H1 (cell line): Measurements from ENCODE around the gene SATB2. TPM values are rescaled to one million over a fixed set of nuclear protein-coding genes. Genes with fewer than 3 reads are reported as not detected.

Source experiments
- CTCF ChIA-PET: fragments of 300-600 bp; sonication (Branson Sonifier 250); formaldehyde crosslinking; loops from one replicate; lab custom pipeline; 2021; ENCODE audit not compliant: partially characterized antibody; lab: Charles Lee
- POLR2A ChIA-PET: fragments of 300-600 bp; sonication (Branson Sonifier 250); formaldehyde crosslinking; loops from one replicate; lab custom pipeline; 2021; ENCODE audit warnings: inconsistent platforms; ENCODE audit not compliant: partially characterized antibody; lab: Charles Lee
- DNase-seq, 2 experiments: peaks; one replicate each; pipeline versions ENCODE4 v3.0.0 to v3.0.0-alpha.2; 2010 to 2022; ENCODE audit warnings: low spot score in 2 of 2, low read depth in 1 of 2, mixed read lengths in 1 of 2
- FAIRE-seq: peaks from 2 replicates; lab custom pipeline; 2011; peaks lifted over from hg19 to GRCh38; lab: Jason Lieb, UNC
- H2AFZ ChIP-seq: 2 replicates; pipeline ENCODE4 v1.8.1; 2012; ENCODE audit warnings: low read length, inconsistent platforms
- H2AK5ac ChIP-seq: 2 replicates; pipeline ENCODE4 v1.6.1; 2013; ENCODE audit warnings: low read depth, low read length
- H2BK120ac ChIP-seq: replicated peaks from 2 replicates; pipeline ENCODE3; 2013; ENCODE audit warnings: low read depth, low read length, inconsistent platforms
- H2BK12ac ChIP-seq: 2 replicates; pipeline ENCODE4 v1.6.1; 2013; ENCODE audit warnings: low read depth, low read length
- H2BK15ac ChIP-seq: 2 replicates; pipeline ENCODE4 v1.6.1; 2013; ENCODE audit warnings: low read length
- H2BK20ac ChIP-seq: 2 replicates; pipeline ENCODE4 v1.6.1; 2013; ENCODE audit warnings: low read length
- H2BK5ac ChIP-seq: 2 replicates; pipeline ENCODE4 v1.6.1; 2013; ENCODE audit warnings: low read depth, low read length
- H3K14ac ChIP-seq: 2 replicates; pipeline ENCODE4 v1.6.1; 2013; ENCODE audit warnings: inconsistent platforms; ENCODE audit not compliant: insufficient read length
- H3K18ac ChIP-seq: 2 replicates; pipeline ENCODE4 v1.6.1; 2013; ENCODE audit warnings: low read length; ENCODE audit errors: extremely low read depth
- H3K23ac ChIP-seq: 2 replicates; pipeline ENCODE4 v1.6.1; 2013; ENCODE audit warnings: inconsistent platforms; ENCODE audit not compliant: insufficient read length
- H3K23me2 ChIP-seq: 2 replicates; pipeline ENCODE4 v1.6.1; 2013; ENCODE audit warnings: low read depth, low read length
- H3K27ac ChIP-seq: 2 replicates; pipeline ENCODE4 v1.6.1; 2011; ENCODE audit warnings: low read depth, low read length, inconsistent platforms
- H3K27me3 ChIP-seq, 4 experiments: replicated peaks in 1 of 4; 1 replicate in 1 of 4; 2 replicates in 3 of 4; pipeline versions ENCODE4 v1.6.1 to v1.8.1; 2011 to 2013; ENCODE audit warnings: low read length in 3 of 4, mild to moderate bottlenecking in 3 of 4, inconsistent platforms in 2 of 4, mixed read lengths in 2 of 4, moderate library complexity in 1 of 4; ENCODE audit not compliant: control insufficient read depth in 3 of 4, insufficient read depth in 3 of 4; ENCODE audit errors: extremely low read depth in 1 of 4
- H3K36me3 ChIP-seq, 4 experiments: 2 replicates each; pipeline versions ENCODE4 v1.6.1 to v1.8.1; 2011 to 2013; ENCODE audit warnings: mild to moderate bottlenecking in 4 of 4, low read length in 3 of 4, moderate library complexity in 2 of 4, control low read depth in 1 of 4, inconsistent platforms in 1 of 4; ENCODE audit not compliant: insufficient read depth in 4 of 4, control insufficient read depth in 2 of 4
- H3K4ac ChIP-seq: replicated peaks from 2 replicates; pipeline ENCODE3; 2013; ENCODE audit warnings: low read length, low read depth, mixed read lengths, inconsistent platforms; ENCODE audit not compliant: insufficient read length
- H3K4me1 ChIP-seq, 4 experiments: replicated peaks in 1 of 4; 1 replicate in 1 of 4; 2 replicates in 3 of 4; pipeline versions ENCODE4 v1.6.1 to v1.8.1; 2011 to 2013; ENCODE audit warnings: low read length in 3 of 4, inconsistent platforms in 2 of 4, mixed read lengths in 1 of 4; ENCODE audit not compliant: insufficient read depth in 4 of 4, control insufficient read depth in 3 of 4
- H3K4me2 ChIP-seq, 2 experiments: 2 replicates each; pipeline versions ENCODE4 v1.6.1 to v1.8.1; 2011 to 2013; ENCODE audit warnings: low read depth in 2 of 2, low read length in 2 of 2, control low read depth in 1 of 2, inconsistent platforms in 1 of 2, mild to moderate bottlenecking in 1 of 2; ENCODE audit not compliant: insufficient read depth in 1 of 2
- H3K4me3 ChIP-seq, 4 experiments: fragments of 200-600, 300-600 bp in 1 of 4; sonication (generic), shearing (Covaris generic), sonication (Bioruptor Twin) in 1 of 4; 2 replicates each; pipeline versions ENCODE4 v1.5.1 to v1.8.1; 2011 to 2016; ENCODE audit warnings: low read length in 4 of 4, low read depth in 3 of 4, control low read depth in 2 of 4, inconsistent platforms in 2 of 4, mild to moderate bottlenecking in 2 of 4, mixed read lengths in 1 of 4, moderate library complexity in 1 of 4; ENCODE audit not compliant: insufficient read depth in 2 of 4; ENCODE audit errors: extremely low read depth in 1 of 4
- H3K56ac ChIP-seq: replicated peaks from 2 replicates; pipeline ENCODE3; 2013; ENCODE audit warnings: low read depth, mild to moderate bottlenecking, mixed read lengths, low read length, inconsistent platforms; ENCODE audit not compliant: insufficient read length
- H3K79me1 ChIP-seq: 2 replicates; pipeline ENCODE4 v1.6.1; 2013; ENCODE audit warnings: low read depth, low read length, control low read depth
- H3K79me2 ChIP-seq, 2 experiments: 2 replicates each; pipeline versions ENCODE4 v1.6.1 to v1.8.1; 2012 to 2013; ENCODE audit warnings: low read length in 2 of 2, mild to moderate bottlenecking in 2 of 2, inconsistent platforms in 1 of 2; ENCODE audit not compliant: insufficient read depth in 2 of 2, control insufficient read depth in 1 of 2
- H3K9ac ChIP-seq, 4 experiments: replicated peaks in 1 of 4; 1 replicate in 1 of 4; 2 replicates in 3 of 4; pipeline versions ENCODE4 v1.6.1 to v1.8.1; 2011 to 2013; ENCODE audit warnings: low read depth in 3 of 4, low read length in 3 of 4, control low read depth in 2 of 4, mild to moderate bottlenecking in 2 of 4, moderate library complexity in 2 of 4, inconsistent platforms in 1 of 4; ENCODE audit errors: extremely low read depth in 1 of 4
- H3K9me3 ChIP-seq, 2 experiments: 2 replicates each; pipeline versions ENCODE4 v1.6.1 to v1.8.1; 2012 to 2013; ENCODE audit warnings: mild to moderate bottlenecking in 2 of 2, moderate library complexity in 2 of 2, control low read depth in 1 of 2, inconsistent platforms in 1 of 2, low read depth in 1 of 2, low read length in 1 of 2, mixed read lengths in 1 of 2; ENCODE audit not compliant: insufficient read depth in 2 of 2
- H4K20me1 ChIP-seq, 2 experiments: replicated peaks in 1 of 2; 2 replicates each; pipeline versions ENCODE3 to v1.8.1; 2011 to 2013; ENCODE audit warnings: inconsistent platforms in 2 of 2, low read length in 2 of 2, mild to moderate bottlenecking in 1 of 2; ENCODE audit not compliant: insufficient read depth in 2 of 2, control insufficient read depth in 1 of 2
- H4K5ac ChIP-seq: 2 replicates; pipeline ENCODE4 v1.6.1; 2013; ENCODE audit warnings: low read length, low read depth, mixed read lengths, inconsistent platforms; ENCODE audit not compliant: insufficient read length
- H4K8ac ChIP-seq: 2 replicates; pipeline ENCODE4 v1.8.0; 2013; ENCODE audit warnings: mild to moderate bottlenecking, moderate library complexity, low read length, inconsistent platforms; ENCODE audit not compliant: insufficient read depth; ENCODE audit errors: extremely low read depth
- H4K91ac ChIP-seq: replicated peaks from 2 replicates; pipeline ENCODE3; 2013; ENCODE audit warnings: low read length, mixed read lengths, inconsistent platforms; ENCODE audit not compliant: insufficient read length
- ASH2L ChIP-seq: fragments of 200-600, 300-600 bp; sonication (generic); IDR thresholded peaks from one replicate; pipeline ENCODE4 v1.7.1; 2017; ENCODE audit warnings: low read length
- CBX8 ChIP-seq: fragments of 300-800, 300-1000 bp; sonication (generic); IDR thresholded peaks from 2 replicates; pipeline ENCODE4 v1.7.1; 2016; ENCODE audit warnings: low read depth, low read length, borderline replicate concordance
- CEBPB ChIP-seq: IDR thresholded peaks from 2 replicates; pipeline ENCODE4 v1.6.1; 2012; ENCODE audit warnings: low read depth, low read length
- CREB1 ChIP-seq: IDR thresholded peaks from 2 replicates; pipeline ENCODE4 v1.6.1; 2012; ENCODE audit warnings: inconsistent platforms
- GTF2F1 ChIP-seq: IDR thresholded peaks from 2 replicates; pipeline ENCODE4 v1.6.1; 2012; ENCODE audit warnings: low read depth, low read length, improper control_type of control experiment, borderline replicate concordance
- HDAC2 ChIP-seq, 2 experiments: fragments of 300-600 bp in 1 of 2; sonication (generic) in 1 of 2; IDR thresholded peaks; 2 replicates each; pipeline ENCODE4 v1.6.1; 2011 to 2012; ENCODE audit warnings: low read depth in 2 of 2, low read length in 2 of 2, mild to moderate bottlenecking in 2 of 2, moderate library complexity in 2 of 2, borderline replicate concordance in 1 of 2, inconsistent platforms in 1 of 2
- KDM1A ChIP-seq: fragments of 200-600, 300-600 bp; sonication (generic); IDR thresholded peaks from 2 replicates; pipeline ENCODE4 v1.7.1; 2016; ENCODE audit warnings: mild to moderate bottlenecking, low read length, borderline replicate concordance
- KDM5A ChIP-seq: fragments of 200-600 bp; IDR thresholded peaks from 2 replicates; pipeline ENCODE4 v1.7.1; 2012; ENCODE audit warnings: mild to moderate bottlenecking, low read length, inconsistent platforms, mixed read lengths
- POLR2A ChIP-seq, 2 experiments: IDR thresholded peaks; 1 replicate in 1 of 2; 2 replicates in 1 of 2; pipeline ENCODE4 v1.6.1; 2011; ENCODE audit warnings: low read depth in 2 of 2, low read length in 2 of 2, mild to moderate bottlenecking in 2 of 2; ENCODE audit errors: control extremely low read depth in 1 of 2
- RNF2 ChIP-seq: fragments of 200-900, 300-1000 bp; sonication (generic); IDR thresholded peaks from 2 replicates; pipeline ENCODE4 v1.7.1; 2016; ENCODE audit warnings: borderline replicate concordance, low read depth, mild to moderate bottlenecking, antibody characterized with exemption, low read length; ENCODE audit not compliant: poor library complexity, severe bottlenecking; ENCODE audit errors: missing control alignments
- SP2 ChIP-seq: IDR thresholded peaks from 2 replicates; pipeline ENCODE4 v1.6.1; 2012; ENCODE audit warnings: mild to moderate bottlenecking, low read length, inconsistent platforms
- YY1 ChIP-seq: IDR thresholded peaks from 2 replicates; pipeline ENCODE4 v1.6.1; 2011; ENCODE audit warnings: low read depth, mild to moderate bottlenecking, low read length
- WGBS, 2 experiments: shearing (Covaris generic) in 1 of 2; methylation state at CpG; one replicate each; pipeline versions ENCODE4 v1.1.6 to v1.1.7; 2013 to 2015; ENCODE audit warnings: low lambda C conversion rate in 2 of 2, mixed read lengths in 2 of 2, inconsistent platforms in 1 of 2, low coverage in 1 of 2, missing lambda C conversion rate in 1 of 2; ENCODE audit not compliant: insufficient replicate concordance in 2 of 2, insufficient coverage in 1 of 2, insufficient read length in 1 of 2; ENCODE audit errors: extremely low coverage in 1 of 2, missing lambda C conversion rate in 1 of 2; 5-methylcytosine and 5-hydroxymethylcytosine counted together
- polyA plus RNA-seq, 7 experiments: library from polyadenylated mRNA; depleted of rRNA in 3 of 7; stranded (reverse) in 5 of 7; unstranded in 2 of 7; fragments of >200 nt in 5 of 7; fragments of 200-250 nt in 2 of 7; gene quantifications; 1 replicate in 5 of 7; 2 replicates in 1 of 7; 4 replicates in 1 of 7; pipeline versions ENCODE4 v1.2.1 to v1.2.3, GENCODE V29; 2011 to 2013; ENCODE audit warnings: missing spikeins in 2 of 7, mixed read lengths in 2 of 7
- total RNA-seq: library from RNA; stranded (reverse); fragmentation: NEBNext Ultra II Directional; extraction: Animal tissue kit (Norgen Biotek cat#: 25700); gene quantifications from 2 replicates; pipeline ENCODE4 v1.2.1, GENCODE V29; 2021
- TF ChIP-seq, protein P1 (sequence below): IDR thresholded peaks from 2 replicates; pipeline ENCODE4 v1.6.1; 2011; ENCODE audit warnings: low read length, improper control_type of control experiment
- TF ChIP-seq, protein P2 (sequence below): IDR thresholded peaks from 2 replicates; pipeline ENCODE4 v1.6.1; 2012; ENCODE audit warnings: inconsistent platforms

Gene SATB2
- total and polyA plus RNA-seq, 2 of the 8 experiments (the other 6 are each of a cell fraction or from before 2014, with no cell fraction given): 1.3 to 5.7 TPM

DNA sequence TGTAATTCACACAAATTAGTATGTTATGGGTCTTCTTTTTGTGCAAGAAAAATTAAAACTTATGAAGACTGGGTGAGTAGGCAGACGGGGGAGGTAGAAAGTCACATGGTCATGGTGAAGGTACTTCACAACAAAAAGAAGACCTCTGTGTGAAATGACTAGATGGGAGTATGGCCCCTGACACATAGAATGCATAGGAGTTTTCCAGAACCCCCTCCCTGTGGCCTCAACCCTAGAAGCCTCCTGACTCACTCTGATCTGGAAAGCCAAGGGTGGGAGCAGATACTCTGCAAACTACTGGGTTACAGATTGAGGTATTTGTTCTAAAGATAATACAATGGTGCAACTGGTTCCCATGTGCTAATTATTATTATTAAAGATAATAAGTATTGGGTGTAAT lies 23.2 kb downstream of the SATB2 start:
- Histone ChIP-seq H2BK5ac (no peak overlapping the region), H3K4me3 (no peak overlapping the region), H4K91ac (no peak overlapping the region), H3K79me1 (no peaks in the 10 kb centered on the region), H4K5ac (no peak overlapping the region), H3K23me2 (no peaks in the 10 kb centered on the region), H3K14ac (no peak overlapping the region), H4K20me1 (no peaks in the 10 kb centered on the region), H3K36me3 (no peaks in the 10 kb centered on the region), H3K27ac (no peak overlapping the region), H2BK20ac (no peak overlapping the region), H4K8ac (no peak overlapping the region), H3K4me1 (peaks cover 2 to 12% (median 6%) of the 10 kb centered on the region in 4 experiments; a peak in 6 of 7 replicates), H3K23ac (no peak overlapping the region), H3K18ac (no peak overlapping the region), H3K27me3 (no peaks in the 10 kb centered on the region), H2BK12ac (no peak overlapping the region), H2AFZ (no peak overlapping the region), H3K56ac (no peak overlapping the region), H2AK5ac (no peak overlapping the region), H2BK120ac (no peak overlapping the region), H3K9me3 (no peaks in the 10 kb centered on the region), H2BK15ac (no peak overlapping the region), H3K4me2 (no peak overlapping the region), H3K4ac (no peak overlapping the region), H3K79me2 (no peaks in the 10 kb centered on the region), H3K9ac (no peak overlapping the region)
- ChIA-PET CTCF (no interaction called here), POLR2A (no interaction called here)
- FAIRE-seq (no peak), DNase-seq (no peak)
- 73% methylated on average over 1 of the region's 1 CpG; no CpG with 5 or more reads in 1 of the 2 experiments for WGBS, 2 experiments
- TF ChIP-seq GTF2F1 (no peak), KDM5A (no peak), ASH2L (no peak), RNF2 (no peak), CEBPB (no peak), HDAC2 (IDR thresholded peaks at IDR 0.05; ENCODE audit: borderline replicate concordance in 1 of 2, low read depth in 2 of 2, low read length in 2 of 2) (no peak), YY1 (no peak), CBX8 (no peak), CREB1 (no peak), POLR2A (IDR thresholded peaks at IDR 0.05; ENCODE audit: control extremely low read depth in 1 of 2, low read depth in 2 of 2, low read length in 2 of 2) (no peak), SP2 (no peak), KDM1A (no peak)
- TF ChIP-seq, protein P1, sequence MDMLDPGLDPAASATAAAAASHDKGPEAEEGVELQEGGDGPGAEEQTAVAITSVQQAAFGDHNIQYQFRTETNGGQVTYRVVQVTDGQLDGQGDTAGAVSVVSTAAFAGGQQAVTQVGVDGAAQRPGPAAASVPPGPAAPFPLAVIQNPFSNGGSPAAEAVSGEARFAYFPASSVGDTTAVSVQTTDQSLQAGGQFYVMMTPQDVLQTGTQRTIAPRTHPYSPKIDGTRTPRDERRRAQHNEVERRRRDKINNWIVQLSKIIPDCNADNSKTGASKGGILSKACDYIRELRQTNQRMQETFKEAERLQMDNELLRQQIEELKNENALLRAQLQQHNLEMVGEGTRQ: no peak
- TF ChIP-seq, protein P2, sequence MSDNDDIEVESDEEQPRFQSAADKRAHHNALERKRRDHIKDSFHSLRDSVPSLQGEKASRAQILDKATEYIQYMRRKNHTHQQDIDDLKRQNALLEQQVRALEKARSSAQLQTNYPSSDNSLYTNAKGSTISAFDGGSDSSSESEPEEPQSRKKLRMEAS: no peak
